SU-DHL-6 (cell line): ENCODE measurements around the gene KLHL22.

Source experiments
- H2AFZ ChIP-seq: fragments of 200-600 bp; sonication (generic); 2 replicates; pipeline ENCODE4 v1.6.1; 2014; ENCODE audit warnings: low read depth, mild to moderate bottlenecking, moderate library complexity, mixed read lengths, antibody characterized with exemption, low read length; ENCODE audit not compliant: severe bottlenecking
- H3F3A ChIP-seq: fragments of 200-600 bp; shearing (Covaris generic); 2 replicates; pipeline ENCODE4 v1.6.0; 2016; ENCODE audit warnings: antibody characterized with exemption, mild to moderate bottlenecking; ENCODE audit not compliant: insufficient read depth
- H3K27ac ChIP-seq: fragments of 200-600 bp; sonication (generic); 2 replicates; pipeline ENCODE4 v1.5.1; 2016; ENCODE audit warnings: low read depth, mild to moderate bottlenecking, low read length, moderate library complexity, mixed read lengths
- H3K27me3 ChIP-seq: fragments of 200-600 bp; sonication (generic), shearing (Covaris generic); 2 replicates; pipeline ENCODE4 v1.6.0; 2014; ENCODE audit warnings: mild to moderate bottlenecking, low read length
- H3K36me3 ChIP-seq: fragments of 200-600 bp; sonication (generic); 2 replicates; pipeline ENCODE4 v1.6.1; 2014; ENCODE audit warnings: mild to moderate bottlenecking, low read length, mixed read lengths
- H3K4me2 ChIP-seq: fragments of 300-600, 200-600 bp; shearing (Covaris generic), sonication (generic); 2 replicates; pipeline ENCODE4 v1.6.0; 2014; ENCODE audit warnings: low read length, low read depth, mild to moderate bottlenecking; ENCODE audit not compliant: poor library complexity, severe bottlenecking
- H3K4me3 ChIP-seq: fragments of 200-600 bp; sonication (generic); 2 replicates; pipeline ENCODE4 v1.5.1; 2014; ENCODE audit warnings: antibody characterized with exemption, low read length, mild to moderate bottlenecking, mixed read lengths; ENCODE audit not compliant: insufficient read depth, poor library complexity, severe bottlenecking
- H3K79me2 ChIP-seq: fragments of 200-600 bp; sonication (generic); 2 replicates; pipeline ENCODE4 v1.6.1; 2014; ENCODE audit warnings: mild to moderate bottlenecking, low read length, moderate library complexity; ENCODE audit not compliant: insufficient read depth
- H3K9ac ChIP-seq: fragments of 200-600 bp; sonication (generic); 2 replicates; pipeline ENCODE4 v1.7.0; 2014; ENCODE audit warnings: mild to moderate bottlenecking, low read length
- H3K9me2 ChIP-seq: fragments of 200-600 bp; sonication (generic); replicated peaks from 2 replicates; pipeline ENCODE4 v1.6.1; 2014; ENCODE audit warnings: low read length; ENCODE audit not compliant: insufficient read depth
- H3K9me3 ChIP-seq: fragments of 200-600 bp; sonication (generic); 2 replicates; pipeline ENCODE4 v1.6.1; 2014; ENCODE audit warnings: low read length, mixed read lengths; ENCODE audit not compliant: insufficient read depth
- H4K20me1 ChIP-seq: fragments of 200-600 bp; sonication (generic); 2 replicates; pipeline ENCODE4 v1.6.1; 2014; ENCODE audit warnings: low read depth, mild to moderate bottlenecking, antibody characterized with exemption, low read length, moderate library complexity, mixed read lengths
- EZH2phosphoT487 ChIP-seq: fragments of 200-600 bp; sonication (generic), shearing (Covaris generic); conservative IDR thresholded peaks from 2 replicates; pipeline ENCODE4 v1.6.1; 2018; ENCODE audit warnings: mild to moderate bottlenecking, antibody characterized with exemption, low read length, moderate library complexity, mixed read lengths
- TF ChIP-seq, protein P1 (sequence below): fragments of 200-600 bp; sonication (generic); IDR thresholded peaks from one replicate; pipeline ENCODE4 v1.5.1; 2017; ENCODE audit warnings: antibody characterized with exemption, mild to moderate bottlenecking, low read length, moderate library complexity; ENCODE audit not compliant: insufficient read depth, poor library complexity, severe bottlenecking

The KLHL22 gene

DNA sequence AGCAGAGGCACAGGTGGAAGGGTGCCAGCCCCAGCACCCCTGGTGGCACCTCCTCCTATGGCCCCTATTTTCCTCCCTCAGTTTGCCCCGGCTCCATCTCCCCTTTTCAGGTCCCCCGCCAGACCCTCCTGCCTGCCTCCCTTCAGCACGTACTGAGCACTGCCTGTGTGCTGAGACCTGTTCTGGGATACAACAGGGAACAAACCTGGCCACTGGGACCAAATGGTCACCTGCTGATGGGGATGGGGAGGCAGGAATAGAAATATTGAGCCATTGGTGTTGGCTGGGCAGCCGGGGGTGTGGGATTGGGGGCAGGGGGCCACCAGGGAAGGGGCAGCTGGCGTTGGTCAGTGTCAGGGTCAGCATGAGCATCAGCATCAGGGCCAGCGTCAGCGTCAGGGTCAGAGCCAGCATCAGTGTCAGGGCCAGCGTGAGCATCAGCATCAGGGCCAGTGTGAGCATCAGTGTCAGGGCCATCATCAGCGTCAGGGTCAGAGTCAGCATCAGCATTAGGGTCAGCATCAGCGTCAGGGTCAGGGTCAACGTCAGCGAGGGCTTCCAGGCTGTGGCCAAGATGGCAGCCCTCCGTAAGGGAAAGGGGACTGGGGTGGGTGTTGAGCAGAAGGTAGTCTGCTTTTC lies 94.1 kb downstream of the KLHL22 start:
- Histone ChIP-seq H3K4me3 (no peak overlapping the region), H3K9me2 (no peaks in the 10 kb centered on the region), H3K27ac (no peak overlapping the region), H3F3A (no peaks in the 10 kb centered on the region), H3K79me2 (no peaks in the 10 kb centered on the region), H3K4me2 (no peak overlapping the region), H4K20me1 (no peaks in the 10 kb centered on the region), H3K9ac (no peak overlapping the region), H3K9me3 (no peaks in the 10 kb centered on the region), H2AFZ (no peak overlapping the region), H3K36me3 (no peaks in the 10 kb centered on the region), H3K27me3 (no peaks in the 10 kb centered on the region)
- TF ChIP-seq, protein P1, sequence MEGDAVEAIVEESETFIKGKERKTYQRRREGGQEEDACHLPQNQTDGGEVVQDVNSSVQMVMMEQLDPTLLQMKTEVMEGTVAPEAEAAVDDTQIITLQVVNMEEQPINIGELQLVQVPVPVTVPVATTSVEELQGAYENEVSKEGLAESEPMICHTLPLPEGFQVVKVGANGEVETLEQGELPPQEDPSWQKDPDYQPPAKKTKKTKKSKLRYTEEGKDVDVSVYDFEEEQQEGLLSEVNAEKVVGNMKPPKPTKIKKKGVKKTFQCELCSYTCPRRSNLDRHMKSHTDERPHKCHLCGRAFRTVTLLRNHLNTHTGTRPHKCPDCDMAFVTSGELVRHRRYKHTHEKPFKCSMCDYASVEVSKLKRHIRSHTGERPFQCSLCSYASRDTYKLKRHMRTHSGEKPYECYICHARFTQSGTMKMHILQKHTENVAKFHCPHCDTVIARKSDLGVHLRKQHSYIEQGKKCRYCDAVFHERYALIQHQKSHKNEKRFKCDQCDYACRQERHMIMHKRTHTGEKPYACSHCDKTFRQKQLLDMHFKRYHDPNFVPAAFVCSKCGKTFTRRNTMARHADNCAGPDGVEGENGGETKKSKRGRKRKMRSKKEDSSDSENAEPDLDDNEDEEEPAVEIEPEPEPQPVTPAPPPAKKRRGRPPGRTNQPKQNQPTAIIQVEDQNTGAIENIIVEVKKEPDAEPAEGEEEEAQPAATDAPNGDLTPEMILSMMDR: no peak

DNA sequence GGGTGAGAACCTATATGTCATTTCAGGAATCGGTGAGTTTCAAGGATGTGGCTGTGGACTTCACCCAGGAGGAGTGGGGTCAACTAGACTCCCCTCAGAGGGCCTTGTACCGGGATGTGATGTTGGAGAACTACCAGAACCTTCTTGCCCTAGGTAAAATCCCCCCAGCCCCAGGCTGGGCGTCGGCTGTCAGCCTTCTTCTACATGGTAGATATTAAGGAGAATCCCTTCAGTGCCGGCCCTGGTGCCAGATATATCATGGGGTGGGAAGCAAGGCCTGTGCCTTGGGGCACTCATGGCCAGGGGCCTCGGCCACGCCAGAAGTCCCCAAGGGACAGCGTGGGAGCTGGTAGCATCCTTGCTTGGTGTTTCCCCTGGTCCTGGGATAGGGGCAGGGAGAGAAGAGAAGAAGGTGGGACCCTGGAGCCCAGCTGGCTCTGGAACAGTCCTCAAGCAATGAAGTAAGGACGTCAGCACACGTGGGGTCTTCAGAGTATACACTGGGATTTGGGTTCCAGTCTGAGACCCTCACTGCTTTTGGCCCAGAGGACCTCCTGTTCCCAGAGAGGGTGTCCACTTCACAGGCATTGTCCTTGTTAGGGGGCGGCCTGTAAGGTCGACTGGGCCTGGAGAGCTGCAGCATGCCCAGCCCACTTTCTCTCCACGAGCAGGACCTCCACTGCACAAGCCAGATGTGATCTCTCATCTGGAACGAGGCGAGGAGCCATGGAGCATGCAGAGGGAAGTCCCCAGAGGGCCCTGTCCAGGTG lies 94.8 kb downstream of the KLHL22 start:
- H4K20me1 ChIP-seq: no peaks in the 10 kb centered on the region
- no peak overlapping the region for H3K4me2 ChIP-seq
- H3K9me3 ChIP-seq: no peaks in the 10 kb centered on the region
- H3K9me2 ChIP-seq: no peaks in the 10 kb centered on the region
- no peaks in the 10 kb centered on the region for H3K36me3 ChIP-seq
- H3K27ac ChIP-seq: no peak overlapping the region
- no peak overlapping the region for H2AFZ ChIP-seq
- H3K9ac ChIP-seq: no peak overlapping the region
- no peak overlapping the region for H3K4me3 ChIP-seq
- H3F3A ChIP-seq: no peaks in the 10 kb centered on the region
- no peaks in the 10 kb centered on the region for H3K27me3 ChIP-seq
- H3K79me2 ChIP-seq: no peaks in the 10 kb centered on the region
- TF ChIP-seq, protein P1: no peak
- TF ChIP-seq EZH2phosphoT487: no peak

DNA sequence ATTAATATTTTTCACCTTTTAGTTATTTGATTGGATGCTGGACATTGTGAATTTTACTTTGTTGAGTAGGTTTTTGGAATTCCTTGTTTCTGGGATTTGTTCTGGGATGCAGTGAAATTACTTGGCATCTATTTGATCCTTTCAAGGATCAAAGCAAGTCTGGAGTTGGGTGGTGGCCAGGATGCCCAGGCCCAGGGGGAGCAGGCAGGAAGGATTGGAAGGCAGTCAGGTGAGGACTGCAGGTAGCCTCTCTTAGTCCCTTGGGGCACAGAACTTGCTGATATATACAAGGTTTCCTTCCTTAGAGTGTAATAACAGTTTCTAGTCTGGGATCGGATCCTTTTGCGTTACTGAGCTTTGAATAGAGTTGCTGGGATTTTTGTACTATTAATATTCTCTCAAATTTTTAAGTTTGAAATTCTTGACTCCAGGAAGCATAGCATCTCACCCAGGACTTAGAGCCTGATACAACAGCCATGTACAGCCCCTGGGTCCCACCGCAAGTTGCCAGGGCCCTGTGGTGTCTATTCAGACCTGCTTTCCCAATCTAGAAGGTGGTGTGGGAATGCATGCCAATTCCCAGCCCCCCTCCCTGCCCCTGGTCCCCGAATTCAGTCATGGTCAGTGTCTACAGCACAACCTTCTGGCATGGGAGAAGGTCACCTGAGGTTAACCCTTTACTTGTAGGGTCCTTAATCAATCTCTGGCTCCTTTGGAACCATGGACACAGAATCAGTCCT lies 95.6 kb downstream of the KLHL22 start:
- H2AFZ ChIP-seq: no peak overlapping the region
- no peak overlapping the region for H3K27ac ChIP-seq
- H3K4me2 ChIP-seq: no peak overlapping the region
- no peaks in the 10 kb centered on the region for H4K20me1 ChIP-seq
- H3K36me3 ChIP-seq: no peaks in the 10 kb centered on the region
- H3F3A ChIP-seq: no peaks in the 10 kb centered on the region
- H3K4me3 ChIP-seq: no peak overlapping the region
- no peaks in the 10 kb centered on the region for H3K9me2 ChIP-seq
- H3K27me3 ChIP-seq: no peaks in the 10 kb centered on the region
- H3K79me2 ChIP-seq: no peaks in the 10 kb centered on the region
- H3K9ac ChIP-seq: no peak overlapping the region
- TF ChIP-seq, protein P1: no peak
- no peak for TF ChIP-seq EZH2phosphoT487
- no peaks in the 10 kb centered on the region for H3K9me3 ChIP-seq
